GM18508 (cell line): ENCODE data around the gene DENND2D.
"Not testable (repeated sequence)": the region's sequence is repeated elsewhere in the genome, so short reads cannot be mapped to it uniquely, and the experiment has no call there.

ENCODE experiments used
- ATAC-seq: cut with Tn5 transposase; IDR thresholded peaks from one replicate; pipeline ENCODE4 v1.9.1; 2021; ENCODE audit warnings: moderate number of reproducible peaks; ENCODE audit not compliant: insufficient read depth, unreplicated experiment

Gene DENND2D

GRCh38 chr1:111222308-111223125 lies 22.1 kb upstream of the DENND2D start:
- no peak for ATAC-seq

- peak; percentile 52 for ATAC-seq
Observed at GRCh38 chr1:111221633-111222291, 21.3 kb upstream of the DENND2D start.

GRCh38 chr1:111221276-111221632 lies 20.8 kb upstream of the DENND2D start:
- ATAC-seq: no peak

GRCh38 chr1:111220302-111220890 lies 19.9 kb upstream of the DENND2D start:
- no peak for ATAC-seq

GRCh38 chr1:111219557-111220286 lies 19.3 kb upstream of the DENND2D start:
- ATAC-seq: no peak

- no peak for ATAC-seq
Observed at GRCh38 chr1:111218701-111219556, 18.5 kb upstream of the DENND2D start.

GRCh38 chr1:111217183-111217910 lies 16.9 kb upstream of the DENND2D start:
- no peak for ATAC-seq

GRCh38 chr1:111216751-111217150 lies 16.3 kb upstream of the DENND2D start:
- ATAC-seq: no peak

GRCh38 chr1:111215285-111215684 lies 14.8 kb upstream of the DENND2D start:
- not testable (repeated sequence) for ATAC-seq

GRCh38 chr1:111214884-111215283 lies 14.4 kb upstream of the DENND2D start:
- ATAC-seq: no peak

GRCh38 chr1:111214074-111214801 lies 13.8 kb upstream of the DENND2D start:
- no peak for ATAC-seq

- no peak for ATAC-seq
Observed at GRCh38 chr1:111213412-111213811, 13.0 kb upstream of the DENND2D start.

GRCh38 chr1:111212634-111213335 lies 12.3 kb upstream of the DENND2D start:
- no peak for ATAC-seq

- ATAC-seq: no peak
Observed at GRCh38 chr1:111211921-111212320, 11.5 kb upstream of the DENND2D start.

- ATAC-seq: no peak
Observed at GRCh38 chr1:111209622-111210021, 9.2 kb upstream of the DENND2D start.

- ATAC-seq: no peak
Observed at GRCh38 chr1:111208921-111209320, 8.5 kb upstream of the DENND2D start.

GRCh38 chr1:111205714-111206050 lies 5.2 kb upstream of the DENND2D start:
- ATAC-seq: no peak
